GM06990 (cell line): ENCODE measurements around the gene GAS2.
A peak's percentile ranks its signal among the peaks of the same experiment; 100 is the strongest.
"Not testable (repeated sequence)": the region's sequence is repeated elsewhere in the genome, so short reads cannot be mapped to it uniquely, and the experiment has no call there.

Experiments
- DNase-seq: peaks from one replicate; pipeline ENCODE4 v3.0.0-alpha.2; 2011; ENCODE audit not compliant: insufficient read length; ENCODE audit errors: extremely low read depth
- H3K27me3 ChIP-seq: replicated peaks from 2 replicates; pipeline ENCODE4 v1.6.0; 2011; ENCODE audit warnings: low read length; ENCODE audit not compliant: control insufficient read depth, insufficient read depth
- H3K36me3 ChIP-seq: 2 replicates; pipeline ENCODE4 v1.5.1; 2011; ENCODE audit warnings: low read length; ENCODE audit not compliant: control insufficient read depth, insufficient read depth
- H3K4me3 ChIP-seq: replicated peaks from 2 replicates; pipeline ENCODE4 v1.5.1; 2011; ENCODE audit warnings: low read depth, mild to moderate bottlenecking, control low read depth, low read length
- CTCF ChIP-seq: IDR thresholded peaks from 2 replicates; pipeline ENCODE4 v1.5.1; 2011; ENCODE audit warnings: low read length, control low read depth, mild to moderate bottlenecking, inconsistent platforms; ENCODE audit not compliant: insufficient read depth, poor library complexity, severe bottlenecking

Gene GAS2

GRCh38 chr11:22641559-22641958 is 24.9 kb upstream of the GAS2 start:
- Histone ChIP-seq H3K4me3 (no peak overlapping the region), H3K27me3 (no peaks in the 10 kb centered on the region), H3K36me3 (no peaks in the 10 kb centered on the region)
- no peak for DNase-seq
- TF ChIP-seq CTCF, result no peak

DNA sequence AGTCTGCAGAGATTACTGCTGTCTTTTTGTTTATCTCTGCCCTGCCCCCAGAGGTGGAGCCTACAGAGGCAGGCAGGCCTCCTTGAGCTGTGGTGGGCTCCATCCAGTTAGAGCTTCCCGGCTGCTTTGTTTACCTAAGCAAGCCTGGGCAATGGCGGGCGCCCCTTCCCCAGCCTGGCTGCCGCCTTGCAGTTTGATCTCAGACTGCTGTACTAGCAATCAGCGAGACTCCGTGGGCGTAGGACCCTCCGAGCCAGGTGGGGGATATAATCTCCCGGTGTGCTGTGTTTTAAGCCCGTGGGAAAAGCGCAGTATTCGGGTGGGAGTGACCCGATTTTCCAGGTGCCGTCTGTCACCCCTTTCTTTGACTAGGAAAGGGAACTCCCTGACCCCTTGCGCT is 14.1 kb upstream of the GAS2 start:
- DNase-seq, H3K36me3 ChIP-seq, H3K4me3 ChIP-seq, H3K27me3 ChIP-seq: not testable (repeated sequence)

DNA sequence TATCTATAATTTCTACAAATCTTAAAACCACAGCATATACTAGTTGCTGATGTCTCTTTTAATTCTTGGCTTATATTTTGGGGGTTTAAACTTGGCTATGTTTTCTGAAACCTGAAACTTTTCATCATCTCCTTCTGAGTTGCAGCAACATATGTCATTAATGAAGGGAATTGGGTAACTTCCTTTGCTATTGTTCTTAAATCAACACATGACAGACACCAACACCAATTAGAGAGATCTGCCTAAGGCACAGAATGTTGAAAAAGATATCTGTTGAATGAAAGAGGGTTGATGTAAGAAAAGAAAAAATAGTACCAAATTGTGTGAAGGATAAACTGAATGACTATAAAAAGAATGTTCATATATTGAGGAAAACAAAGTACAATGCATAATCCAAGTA is 10.3 kb upstream of the GAS2 start:
- Histone ChIP-seq H3K4me3 (no peak overlapping the region), H3K27me3 (no peaks in the 10 kb centered on the region), H3K36me3 (no peaks in the 10 kb centered on the region)
- no peak for TF ChIP-seq CTCF
- DNase-seq, result no peak

- no peak for DNase-seq
- no peak overlapping the region for H3K4me3 ChIP-seq
- no peaks in the 10 kb centered on the region for H3K36me3 ChIP-seq
- H3K27me3 ChIP-seq, result no peaks in the 10 kb centered on the region
- no peak for TF ChIP-seq CTCF
Observed at GRCh38 chr11:22657101-22657694, 9.2 kb upstream of the GAS2 start.

- H3K27me3 ChIP-seq, result no peaks in the 10 kb centered on the region
- H3K36me3 ChIP-seq, result no peaks in the 10 kb centered on the region
- TF ChIP-seq CTCF, result no peak
- H3K4me3 ChIP-seq, result no peak overlapping the region
- DNase-seq, result no peak
Observed at GRCh38 chr11:22659783-22660182, 6.6 kb upstream of the GAS2 start.

DNA sequence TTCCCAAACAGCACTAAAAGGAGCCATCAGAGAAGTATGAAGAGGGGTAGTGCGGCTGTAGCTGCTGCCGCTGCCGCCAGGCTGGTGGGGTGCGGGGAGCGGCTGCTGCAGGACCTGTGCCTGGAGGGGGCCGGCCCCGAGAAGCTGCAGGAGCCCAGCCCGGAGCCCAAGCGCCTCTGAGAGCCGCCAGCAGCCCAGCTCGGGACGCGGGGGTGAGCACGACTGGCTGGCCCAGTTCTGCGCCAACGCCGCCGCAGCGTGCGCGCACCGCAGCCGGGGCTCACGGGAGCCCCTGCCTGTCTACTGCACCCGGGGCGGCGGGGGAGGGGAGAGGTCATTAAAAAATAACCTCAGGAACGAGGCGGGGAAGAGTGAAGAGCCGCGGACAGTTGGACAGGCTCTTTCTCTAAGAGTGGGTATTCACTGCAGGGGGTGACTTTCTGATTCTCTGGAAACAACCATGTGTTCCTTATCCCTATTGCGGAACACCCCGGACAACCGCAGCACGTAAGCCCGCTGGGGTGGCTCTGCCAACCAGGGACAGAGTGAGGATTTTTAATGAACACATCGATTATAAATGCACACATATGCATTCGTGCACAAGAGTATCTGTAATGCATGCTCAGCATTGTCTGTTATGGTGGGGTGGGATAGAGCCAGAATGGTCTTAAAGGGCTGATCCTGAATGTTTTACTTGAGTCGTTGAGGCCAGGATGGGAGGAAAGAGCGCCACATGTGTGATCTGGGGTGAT is 453 bp downstream of the GAS2 start:
- DNase-seq, result peak; percentile 7
- Histone ChIP-seq H3K27me3 (no peaks in the 10 kb centered on the region), H3K36me3 (no peaks in the 10 kb centered on the region), H3K4me3 (no peak overlapping the region)
- TF ChIP-seq CTCF, result no peak
